K562 (cell line): ENCODE results near the gene MYADML2. TPM values are rescaled to one million over a fixed set of nuclear protein-coding genes. Genes with fewer than 3 reads are reported as not detected.
A peak's percentile ranks its signal among the peaks of the same experiment; 100 is the strongest.

Experiments used
- ATAC-seq: fragments of 200-7000 bp; cut with Tn5 transposase; 3 replicates; pipeline ENCODE4 v1.9.1; 2020; ENCODE audit warnings: moderate library complexity
- BruUV-seq: library from RNA; stranded (reverse); fragments of 400-500 nt; replicated peaks from 2 replicates; lab custom pipeline; 2021; lab: Mats Ljungman, UMichigan
- CTCF ChIA-PET: fragments of 300-600 bp; formaldehyde crosslinking; extraction: SDS; loops from one replicate; lab custom pipeline; 2021; ENCODE audit warnings: low intra/inter-chr PET ratio; lab: Yijun Ruan, JAX
- POLR2A ChIA-PET: fragments of 300-600, 350-650 bp; sonication (Branson Sonifier 250); formaldehyde crosslinking; extraction: SDS; loops from one replicate; lab custom pipeline; 2021; ENCODE audit warnings: antibody characterized with exemption, inconsistent platforms; lab: Yijun Ruan, JAX
- DNase-seq, 4 experiments: peaks; one replicate each; pipeline versions ENCODE4 v3.0.0 to v3.0.0-alpha.2; 2011 to 2018; ENCODE audit warnings: low spot score in 3 of 4, mixed read lengths in 3 of 4; ENCODE audit errors: extremely low read depth in 1 of 4
- FAIRE-seq: peaks from 2 replicates; lab custom pipeline; 2011; peaks lifted over from hg19 to GRCh38; lab: Jason Lieb, UNC
- H2AFZ ChIP-seq: 2 replicates; pipeline ENCODE4 v1.6.0; 2011; ENCODE audit warnings: low read depth, low read length, control low read depth, inconsistent platforms
- H3K27ac ChIP-seq: fragments of 200-600 bp; 3 replicates; pipeline ENCODE4 v1.8.0; 2011; ENCODE audit warnings: low read depth, mild to moderate bottlenecking, control low read depth, inconsistent platforms, low read length, moderate library complexity, mixed read lengths; ENCODE audit errors: extremely low read depth
- H3K27me3 ChIP-seq, 2 experiments: fragments of 300-600 bp in 1 of 2; 2 replicates in 1 of 2; 3 replicates in 1 of 2; pipeline versions ENCODE4 v1.6.0 to v1.8.0; 2011; ENCODE audit warnings: inconsistent platforms in 2 of 2, low read length in 2 of 2, mild to moderate bottlenecking in 1 of 2, mixed read lengths in 1 of 2, moderate library complexity in 1 of 2; ENCODE audit not compliant: control insufficient read depth in 2 of 2, insufficient read depth in 2 of 2
- H3K36me3 ChIP-seq: fragments of 300-600 bp; 3 replicates; pipeline ENCODE4 v1.8.0; 2011; ENCODE audit warnings: mild to moderate bottlenecking, low read length, inconsistent platforms; ENCODE audit not compliant: control insufficient read depth, insufficient read depth
- H3K4me1 ChIP-seq, 2 experiments: fragments of 200-600 bp in 1 of 2; replicated peaks in 1 of 2; 2 replicates in 1 of 2; 3 replicates in 1 of 2; pipeline versions ENCODE4 v1.5.1 to v1.8.0; 2011; ENCODE audit warnings: inconsistent platforms in 2 of 2, low read length in 2 of 2, mild to moderate bottlenecking in 1 of 2, mixed read lengths in 1 of 2, moderate library complexity in 1 of 2; ENCODE audit not compliant: control insufficient read depth in 2 of 2, insufficient read depth in 2 of 2
- H3K4me2 ChIP-seq: 2 replicates; pipeline ENCODE4 v1.6.1; 2011; ENCODE audit warnings: low read length, control low read depth, inconsistent platforms, mixed read lengths; ENCODE audit not compliant: insufficient read depth
- H3K4me3 ChIP-seq: fragments of 200-600 bp; sonication (generic), shearing (Covaris generic); 2 replicates; pipeline ENCODE4 v1.5.1; 2016; ENCODE audit warnings: control low read depth, inconsistent platforms
- H3K79me2 ChIP-seq: fragments of 200-600 bp; 3 replicates; pipeline ENCODE4 v1.8.0; 2011; ENCODE audit warnings: low read length, inconsistent platforms; ENCODE audit not compliant: control insufficient read depth, insufficient read depth
- H3K9ac ChIP-seq, 2 experiments: 2 replicates each; pipeline versions ENCODE4 v1.6.0 to v1.6.1; 2011; ENCODE audit warnings: low read depth in 2 of 2, low read length in 2 of 2, control low read depth in 1 of 2, inconsistent platforms in 1 of 2, mild to moderate bottlenecking in 1 of 2, mixed read lengths in 1 of 2; ENCODE audit not compliant: insufficient read depth in 1 of 2
- H3K9me1 ChIP-seq: one replicate; pipeline ENCODE4 v1.6.0; 2011; ENCODE audit warnings: inconsistent platforms, mild to moderate bottlenecking, low read length, moderate library complexity; ENCODE audit not compliant: control insufficient read depth, insufficient read depth
- H3K9me3 ChIP-seq: replicated peaks from 2 replicates; pipeline ENCODE4 v1.5.1; 2011; ENCODE audit warnings: low read depth, low read length, inconsistent platforms; ENCODE audit not compliant: control insufficient read depth, insufficient read depth
- H4K20me1 ChIP-seq: replicated peaks from 2 replicates; pipeline ENCODE4 v1.6.1; 2011; ENCODE audit warnings: low read length, inconsistent platforms, mixed read lengths; ENCODE audit not compliant: control insufficient read depth, insufficient read depth
- ATF4 ChIP-seq: fragments of 450-650 bp; formaldehyde crosslinking; IDR thresholded peaks from 2 replicates; pipeline ENCODE4 v1.4.0; 2022; ENCODE audit warnings: mild to moderate bottlenecking, moderate library complexity
- BHLHE40 ChIP-seq: IDR thresholded peaks from 2 replicates; pipeline ENCODE4 v1.6.1; 2011; ENCODE audit warnings: low read length, improper control_type of control experiment
- CBX5 ChIP-seq: IDR thresholded peaks from 2 replicates; pipeline ENCODE4 v1.6.1; 2014; ENCODE audit warnings: low read depth, borderline replicate concordance
- CXXC5 ChIP-seq: fragments of 250-450 bp; sonication (Bioruptor Pico); IDR thresholded peaks from 2 replicates; pipeline ENCODE4 v1.8.0; 2022; ENCODE audit warnings: inconsistent platforms, mild to moderate bottlenecking, moderate library complexity
- EWSR1 ChIP-seq: fragments of 450-650 bp; IDR thresholded peaks from 2 replicates; pipeline ENCODE4 v1.6.1; 2018; ENCODE audit warnings: borderline replicate concordance, mild to moderate bottlenecking, low read depth, moderate library complexity; ENCODE audit not compliant: partially characterized antibody
- KDM5B ChIP-seq: fragments of 200-600 bp; sonication (generic); IDR thresholded peaks from 2 replicates; pipeline ENCODE4 v1.6.1; 2012; ENCODE audit warnings: low read depth, mild to moderate bottlenecking, moderate library complexity, low read length, control low read depth, inconsistent platforms; ENCODE audit not compliant: insufficient replicate concordance
- PHF20 ChIP-seq: fragments of 450-650 bp; IDR thresholded peaks from 2 replicates; pipeline ENCODE4 v1.6.1; 2018; ENCODE audit not compliant: partially characterized antibody
- POLR2AphosphoS5 ChIP-seq: IDR thresholded peaks from 2 replicates; pipeline ENCODE4 v1.6.1; 2011; ENCODE audit warnings: mild to moderate bottlenecking, low read depth, low read length, moderate library complexity; ENCODE audit not compliant: control insufficient read depth, insufficient read depth
- TRIM24 ChIP-seq, 2 experiments: fragments of 450-650 bp; IDR thresholded peaks; 2 replicates each; pipeline ENCODE4 v1.6.1; 2016
- ZBTB33 ChIP-seq: sonication (generic); formaldehyde crosslinking; IDR thresholded peaks from 2 replicates; pipeline ENCODE4 v1.8.1; 2023; ENCODE audit warnings: mild to moderate bottlenecking, missing genetic modification reagents
- WGBS: fragments of 100-300 bp; shearing (Covaris generic); methylation state at CpG from one replicate; pipeline ENCODE4 v1.1.6; 2016; ENCODE audit warnings: low coverage, mixed read lengths; ENCODE audit not compliant: insufficient coverage; ENCODE audit errors: missing lambda C conversion rate; 5-methylcytosine and 5-hydroxymethylcytosine counted together
- in situ Hi-C: fragments of 300-500 bp; cut with MboI; formaldehyde crosslinking; loops from 4 replicates; pipeline ENCODE4 v1.15.0; 2018; ENCODE audit warnings: inconsistent platforms, mixed read lengths
- intact Hi-C: fragments of 100-400 bp; cut with micrococcal nuclease; formaldehyde crosslinking; loops from 2 replicates; pipeline ENCODE4 v1.14.2; 2022
- polyA plus RNA-seq, 8 experiments: library from polyadenylated mRNA; depleted of rRNA in 4 of 8; stranded (reverse) in 5 of 8; unstranded in 3 of 8; fragments of >200 nt; fragmentation: Nextera tagmentation in 2 of 8; fragmentation: Illumina TruSeq in 1 of 8; extraction: Ambion mirVana in 2 of 8; extraction: Trizol in 1 of 8; gene quantifications; 2 replicates each; pipeline versions ENCODE4 v1.2.1 to v1.2.3, GENCODE V29; 2011 to 2014; ENCODE audit warnings: inconsistent platforms in 1 of 8, missing spikeins in 1 of 8
- total RNA-seq, 7 experiments: library from RNA; depleted of rRNA in 6 of 7; stranded (reverse); fragments of >200 nt in 6 of 7; fragmentation: Illumina TruSeq in 2 of 7; extraction: Trizol in 2 of 7; gene quantifications; 2 replicates each; pipeline versions ENCODE4 v1.2.1 to v1.2.3, GENCODE V29; 2011 to 2021; ENCODE audit warnings: low replicate concordance in 1 of 7
- TF ChIP-seq, protein P1 (sequence below): sonication (generic); IDR thresholded peaks from 2 replicates; pipeline ENCODE4 v1.6.1; 2016
- TF ChIP-seq, protein P2 (sequence below): fragments of 450-650 bp; formaldehyde crosslinking; IDR thresholded peaks from 2 replicates; pipeline ENCODE4 v1.4.0; 2020; ENCODE audit warnings: mild to moderate bottlenecking, mixed read lengths

The MYADML2 gene
- total and polyA plus RNA-seq, 9 of the 15 experiments (the other 6 are each of a cell fraction or from before 2014, with no cell fraction given): not detected

- TF ChIP-seq ATF4 (CRISPR knock-in tag): peak; percentile 43; the same call in 1 of the 2 replicates
- TF ChIP-seq PHF20: no peak
- TF ChIP-seq ZBTB33 (CRISPR knock-in tag): peak; percentile 25; the same call in 1 of the 2 replicates
Observed at GRCh38 chr17:81917565-81918332, 29.3 kb downstream of the MYADML2 start, which contains the start of gene SIRT7 (continued).

DNA sequence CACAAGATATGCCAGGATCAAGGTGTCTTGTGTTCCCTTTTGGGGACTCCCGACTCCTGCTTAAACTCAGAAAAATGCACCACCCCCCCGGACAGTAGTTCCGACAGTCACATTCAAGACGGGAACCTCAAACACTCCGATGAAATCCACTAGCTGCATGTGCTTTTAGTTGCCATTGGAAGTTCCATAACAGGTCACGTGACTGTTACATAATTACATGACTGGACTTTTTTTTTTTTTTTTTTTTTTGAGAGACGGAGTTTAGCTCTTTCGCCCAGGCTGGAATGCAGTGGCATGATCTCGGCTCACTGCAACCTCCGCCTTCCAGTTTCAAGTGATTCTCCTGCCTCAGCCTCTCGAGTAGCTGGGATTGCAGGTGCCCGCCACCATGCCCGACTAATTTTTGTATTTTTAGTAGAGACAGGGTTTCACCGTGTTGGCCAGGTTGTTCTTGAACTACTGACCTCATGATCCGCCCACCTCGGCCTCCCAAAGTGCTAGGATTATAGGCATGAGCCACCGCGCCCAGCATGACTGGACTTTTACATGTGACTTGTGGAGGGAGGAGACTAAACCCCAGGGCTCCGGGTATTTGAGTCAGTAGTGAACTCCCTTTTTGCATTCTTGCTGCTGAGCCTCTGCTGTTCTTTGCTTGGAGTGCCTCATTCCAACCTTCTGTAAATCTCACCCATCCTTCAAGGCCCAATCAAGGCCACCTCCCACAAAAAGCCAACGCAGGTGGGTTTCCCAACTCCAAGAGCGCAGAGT is 30.6 kb downstream of the MYADML2 start:
- in situ Hi-C loops (no loop called here), intact Hi-C loops (no loop called here)
- H3K36me3 ChIP-seq: peaks cover 80% of the 10 kb centered on the region
- H3K4me2 ChIP-seq: peak overlapping the region; percentile 96
- peaks cover 31% of the 10 kb centered on the region for H4K20me1 ChIP-seq
- DNase-seq (peak in 2 of 4 experiments; percentile 61 to 87), FAIRE-seq (peak; percentile 85), ATAC-seq (peak; percentile 64)
- H3K9ac ChIP-seq: peak overlapping the region; percentile 71 to 93
- H3K27me3 ChIP-seq: no peaks in the 10 kb centered on the region
- peak overlapping the region; percentile 69 for H3K27ac ChIP-seq
- peak overlapping the region; percentile 91 for H3K4me3 ChIP-seq
- peaks cover 58% of the 10 kb centered on the region for H3K79me2 ChIP-seq
- H3K9me1 ChIP-seq: peaks cover 9% of the 10 kb centered on the region
- H2AFZ ChIP-seq: no peak overlapping the region
- H3K4me1 ChIP-seq: peaks cover 45 to 91% of the 10 kb centered on the region in 2 experiments
- H3K9me3 ChIP-seq: no peaks in the 10 kb centered on the region
- ChIA-PET POLR2A (interaction anchor here (0.5 to 3.4 kb wide), 10 partner anchors 9 to 202 kb away, joined by 3 to 32 read pairs (median 5); partner anchors contain the start of gene MAFG), CTCF (interaction anchor here (1.1 kb wide), 1 partner anchor 11 kb away, joined by 3 read pairs; the partner anchor contains the start of gene MAFG)
- BruUV-seq: no TSS peak
- 35% methylated on average over 15 of the region's 21 CpGs for WGBS
- TF ChIP-seq, protein P1, sequence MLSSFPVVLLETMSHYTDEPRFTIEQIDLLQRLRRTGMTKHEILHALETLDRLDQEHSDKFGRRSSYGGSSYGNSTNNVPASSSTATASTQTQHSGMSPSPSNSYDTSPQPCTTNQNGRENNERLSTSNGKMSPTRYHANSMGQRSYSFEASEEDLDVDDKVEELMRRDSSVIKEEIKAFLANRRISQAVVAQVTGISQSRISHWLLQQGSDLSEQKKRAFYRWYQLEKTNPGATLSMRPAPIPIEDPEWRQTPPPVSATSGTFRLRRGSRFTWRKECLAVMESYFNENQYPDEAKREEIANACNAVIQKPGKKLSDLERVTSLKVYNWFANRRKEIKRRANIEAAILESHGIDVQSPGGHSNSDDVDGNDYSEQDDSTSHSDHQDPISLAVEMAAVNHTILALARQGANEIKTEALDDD: peak; percentile 63; the same call in 1 of the 2 replicates
- TF ChIP-seq POLR2AphosphoS5: peak; percentile 41
- TF ChIP-seq, protein P2, sequence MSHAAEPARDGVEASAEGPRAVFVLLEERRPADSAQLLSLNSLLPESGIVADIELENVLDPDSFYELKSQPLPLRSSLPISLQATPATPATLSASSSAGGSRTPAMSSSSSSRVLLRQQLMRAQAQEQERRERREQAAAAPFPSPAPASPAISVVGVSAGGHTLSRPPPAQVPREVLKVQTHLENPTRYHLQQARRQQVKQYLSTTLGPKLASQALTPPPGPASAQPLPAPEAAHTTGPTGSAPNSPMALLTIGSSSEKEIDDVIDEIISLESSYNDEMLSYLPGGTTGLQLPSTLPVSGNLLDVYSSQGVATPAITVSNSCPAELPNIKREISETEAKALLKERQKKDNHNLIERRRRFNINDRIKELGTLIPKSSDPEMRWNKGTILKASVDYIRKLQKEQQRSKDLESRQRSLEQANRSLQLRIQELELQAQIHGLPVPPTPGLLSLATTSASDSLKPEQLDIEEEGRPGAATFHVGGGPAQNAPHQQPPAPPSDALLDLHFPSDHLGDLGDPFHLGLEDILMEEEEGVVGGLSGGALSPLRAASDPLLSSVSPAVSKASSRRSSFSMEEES (CRISPR knock-in tag): peak; percentile 85
- no peak for TF ChIP-seq EWSR1
- 0 out of 4 replicates have a peak, but pooled peaks of 1 of the 2 experiments have one; percentile 8 for TF ChIP-seq TRIM24 (IDR thresholded peaks at IDR 0.05)
- no peak for TF ChIP-seq CBX5
- TF ChIP-seq KDM5B: peak; percentile 22
- TF ChIP-seq CXXC5 (CRISPR knock-in tag): 0 out of 2 replicates have a peak, but pooled peaks have one; percentile 16
- peak; percentile 26; the same call in 1 of the 2 replicates for TF ChIP-seq BHLHE40
